GM21717 (cell line): ENCODE results near the gene ST6GALNAC4.
A peak's percentile ranks its signal among the peaks of the same experiment; 100 is the strongest.

Experiments
- ATAC-seq: cut with Tn5 transposase; IDR thresholded peaks from one replicate; pipeline ENCODE4 v1.9.1; 2021; ENCODE audit warnings: mild to moderate bottlenecking, moderate library complexity; ENCODE audit not compliant: unreplicated experiment

ST6GALNAC4 gene

DNA sequence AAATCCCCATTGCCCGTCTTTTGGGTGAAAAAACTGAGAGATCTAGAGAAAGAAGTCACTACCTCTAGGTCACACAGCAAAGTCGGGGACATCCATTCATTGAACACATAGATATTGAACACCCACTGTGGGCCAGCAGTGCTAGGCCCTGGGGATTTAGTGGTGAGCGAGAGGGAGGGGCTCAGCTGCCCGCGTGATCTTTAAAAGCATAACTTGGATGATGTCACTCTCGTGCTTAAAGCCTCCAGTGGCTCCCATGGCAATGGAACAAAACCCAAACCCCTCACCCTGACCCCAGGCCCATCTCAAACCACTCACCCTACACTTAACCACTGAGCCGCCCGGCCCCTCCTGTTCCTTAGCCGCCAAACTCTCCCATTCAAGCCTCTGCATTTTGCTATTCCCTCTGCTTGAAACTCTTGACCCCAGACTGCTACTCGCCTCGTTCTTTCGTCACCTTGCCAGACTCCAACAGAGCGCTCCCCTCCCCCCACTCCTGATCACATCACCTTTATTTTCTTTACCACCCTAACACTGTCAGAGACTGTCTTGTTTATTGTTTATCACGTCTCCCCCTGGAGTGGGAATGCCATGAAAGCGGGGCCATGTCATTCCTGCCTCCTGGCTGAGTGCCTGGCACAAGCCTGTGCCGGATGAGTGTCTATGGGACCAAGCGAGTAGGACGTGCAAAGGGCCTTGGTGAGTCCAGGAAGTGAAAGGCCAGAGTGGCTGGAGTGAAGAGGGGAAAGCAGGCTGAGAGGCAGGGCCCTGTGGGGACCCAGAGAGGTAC is 14.4 kb upstream of the ST6GALNAC4 start:
- ATAC-seq, result peak; percentile 32

DNA sequence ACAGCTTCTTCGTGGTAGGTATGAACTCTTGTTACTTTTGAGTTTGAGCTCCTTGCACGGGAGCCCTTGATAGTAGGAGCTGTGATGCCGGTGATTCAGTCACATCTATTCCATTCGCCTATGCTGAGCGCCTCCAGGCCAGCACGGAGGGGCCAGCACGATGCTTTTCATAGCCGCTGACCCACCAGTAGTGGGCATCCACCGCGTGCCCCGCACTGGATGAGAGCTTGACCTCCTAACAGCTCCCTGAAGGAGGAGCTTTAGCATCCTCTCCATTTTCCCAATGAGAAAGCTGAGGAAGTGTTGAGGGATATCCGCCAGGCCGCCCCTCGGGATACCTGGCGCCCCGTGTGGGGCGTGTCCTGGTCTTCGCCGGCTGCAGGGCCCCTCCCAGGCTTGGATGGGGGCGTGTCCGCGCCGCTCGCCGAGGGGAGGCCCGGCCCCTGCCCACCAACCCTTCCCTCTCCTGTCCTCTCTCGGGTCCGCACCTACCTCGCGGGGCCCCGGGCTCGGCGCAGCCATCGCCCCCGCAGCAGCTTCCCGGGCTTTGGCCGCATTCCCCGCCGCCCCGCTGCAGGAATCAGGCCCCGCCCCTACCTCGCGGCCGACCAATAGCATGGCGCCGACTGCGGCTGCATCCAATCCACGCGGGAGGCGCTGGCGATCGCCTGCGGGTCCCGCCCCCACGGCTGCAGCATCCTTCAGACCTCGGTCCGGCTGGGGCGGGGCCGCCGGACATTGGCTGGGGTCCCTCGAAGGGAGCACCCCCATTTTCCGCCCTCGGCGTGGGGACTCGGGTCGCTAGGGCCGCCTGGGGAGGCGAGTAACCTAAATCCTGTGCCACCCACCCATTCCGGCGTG is 13.6 kb upstream of the ST6GALNAC4 start, which contains the start of gene PIP5KL1:
Gene PIP5KL1 (minus strand): TSS at position 547 of the 861 bp plus-strand sequence. CDS start 25 bp downstream, at position 522.
- ATAC-seq, result peak; percentile 67

DNA sequence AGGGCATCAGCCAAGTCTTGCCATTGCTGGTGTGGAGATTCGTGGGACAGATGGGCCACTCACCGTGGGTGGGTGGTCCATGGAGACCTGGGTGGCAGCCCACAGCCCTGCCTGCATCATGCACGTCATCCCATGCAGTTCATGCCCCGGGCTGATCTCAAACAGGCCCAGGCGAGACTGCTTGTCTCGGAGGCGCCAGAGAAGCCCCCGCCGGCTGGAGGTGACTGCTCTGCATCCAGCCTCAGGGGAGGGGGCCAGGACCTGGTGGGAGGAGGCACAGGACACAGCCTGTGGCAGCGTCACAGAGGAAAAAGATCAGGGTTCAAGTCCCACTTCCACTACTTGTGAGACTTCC is 12.8 kb upstream of the ST6GALNAC4 start:
- no peak for ATAC-seq

DNA sequence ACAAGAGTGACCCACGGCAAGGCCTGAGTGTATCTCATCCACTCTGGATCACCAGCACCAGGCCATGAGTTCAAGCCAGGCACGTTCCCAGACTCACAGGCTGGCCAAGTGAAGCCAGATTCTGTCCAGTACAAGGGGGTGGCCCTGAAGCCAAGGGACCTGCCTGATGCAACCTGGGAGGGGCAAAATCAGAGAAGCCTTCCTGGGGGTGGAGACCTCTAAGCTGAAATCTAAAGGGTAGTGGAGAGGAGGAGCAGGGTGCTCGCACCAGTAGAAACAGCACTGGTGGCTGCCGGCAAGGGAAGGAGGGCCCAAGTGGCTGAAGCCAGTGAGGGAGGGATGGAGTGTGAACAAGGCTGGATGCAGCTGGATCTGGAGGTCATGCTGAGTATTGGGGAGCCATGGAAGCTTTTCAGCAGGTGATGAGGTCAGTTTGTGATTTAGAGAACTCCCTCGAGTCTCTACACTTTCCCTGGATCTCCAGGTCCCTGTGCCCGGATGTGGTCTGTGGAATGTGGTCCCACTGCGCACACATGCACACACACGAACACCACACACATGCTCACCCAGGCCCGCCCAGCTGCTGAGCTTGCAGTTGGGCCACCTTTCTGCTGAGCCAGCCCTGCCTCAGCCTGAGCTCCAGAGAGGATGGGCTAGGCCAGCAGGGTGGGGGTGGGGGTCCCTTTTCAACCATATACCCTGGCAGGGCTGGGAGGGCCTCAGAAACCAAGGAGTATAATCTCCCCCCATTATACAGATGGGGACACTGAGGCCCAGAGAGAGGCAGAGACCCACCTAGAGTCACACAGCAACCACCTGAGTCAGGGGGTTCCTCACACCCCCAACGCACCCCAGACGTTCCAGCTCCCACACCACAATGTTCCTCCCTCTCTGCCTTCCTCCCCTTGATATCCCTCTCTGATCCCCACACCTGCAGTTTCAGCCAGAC is 12.1 kb upstream of the ST6GALNAC4 start:
- ATAC-seq, result no peak

GRCh38 chr9:127927988-127928675 is 11.3 kb upstream of the ST6GALNAC4 start:
- ATAC-seq, result no peak

DNA sequence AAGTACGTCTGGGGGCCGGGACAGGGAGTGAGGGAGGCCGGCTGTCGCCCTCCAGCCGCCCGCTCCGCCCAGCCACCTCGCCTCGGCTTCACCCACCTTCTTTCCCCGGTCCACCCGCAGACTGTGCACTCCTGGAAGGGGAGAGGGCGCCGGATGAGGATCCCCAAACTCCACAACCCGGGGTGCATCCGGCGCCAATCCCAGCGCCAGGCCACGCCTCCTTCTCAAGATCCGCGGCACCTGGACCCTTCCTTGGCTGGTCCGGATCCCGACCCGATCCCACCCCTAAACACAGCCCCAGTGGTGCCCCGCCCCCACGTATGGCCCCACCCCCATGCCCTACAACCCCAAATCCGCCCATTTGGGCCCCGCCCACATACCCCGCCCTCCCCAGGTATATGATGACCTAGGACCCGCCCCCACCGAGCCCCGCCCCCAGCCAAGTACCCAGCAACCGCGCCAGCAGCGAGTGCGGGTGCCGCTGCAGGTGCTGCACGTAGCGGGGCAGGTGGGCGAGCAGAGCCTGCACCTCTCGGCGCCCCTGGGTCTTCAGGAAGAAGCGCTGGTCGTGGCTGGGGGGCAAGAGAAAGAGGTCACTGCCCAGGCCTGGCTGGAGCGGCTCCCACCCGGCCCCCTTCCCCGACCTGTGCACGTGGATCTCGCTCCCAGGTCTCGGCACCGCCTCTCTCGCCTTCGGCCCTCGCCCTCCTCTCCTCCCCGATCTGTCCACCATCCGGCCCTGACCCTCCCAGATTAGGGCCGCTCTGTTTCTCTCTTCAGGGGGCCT is 10.6 kb upstream of the ST6GALNAC4 start:
- ATAC-seq, result no peak

DNA sequence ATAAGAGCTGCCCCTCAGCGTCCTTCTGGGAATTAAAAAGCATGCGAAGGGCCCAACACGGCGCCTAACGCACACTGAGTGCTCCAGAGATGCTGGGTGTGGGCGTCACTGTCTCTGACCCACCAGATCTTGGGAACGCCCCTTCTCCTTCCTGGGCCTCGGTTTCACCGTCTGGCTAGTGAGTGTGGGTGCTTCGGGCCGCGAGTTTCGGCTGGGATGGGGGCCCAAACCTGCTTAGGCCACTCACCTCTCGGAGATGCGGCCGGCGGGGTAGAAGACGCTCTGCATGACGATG is 10.0 kb upstream of the ST6GALNAC4 start:
- no peak for ATAC-seq

DNA sequence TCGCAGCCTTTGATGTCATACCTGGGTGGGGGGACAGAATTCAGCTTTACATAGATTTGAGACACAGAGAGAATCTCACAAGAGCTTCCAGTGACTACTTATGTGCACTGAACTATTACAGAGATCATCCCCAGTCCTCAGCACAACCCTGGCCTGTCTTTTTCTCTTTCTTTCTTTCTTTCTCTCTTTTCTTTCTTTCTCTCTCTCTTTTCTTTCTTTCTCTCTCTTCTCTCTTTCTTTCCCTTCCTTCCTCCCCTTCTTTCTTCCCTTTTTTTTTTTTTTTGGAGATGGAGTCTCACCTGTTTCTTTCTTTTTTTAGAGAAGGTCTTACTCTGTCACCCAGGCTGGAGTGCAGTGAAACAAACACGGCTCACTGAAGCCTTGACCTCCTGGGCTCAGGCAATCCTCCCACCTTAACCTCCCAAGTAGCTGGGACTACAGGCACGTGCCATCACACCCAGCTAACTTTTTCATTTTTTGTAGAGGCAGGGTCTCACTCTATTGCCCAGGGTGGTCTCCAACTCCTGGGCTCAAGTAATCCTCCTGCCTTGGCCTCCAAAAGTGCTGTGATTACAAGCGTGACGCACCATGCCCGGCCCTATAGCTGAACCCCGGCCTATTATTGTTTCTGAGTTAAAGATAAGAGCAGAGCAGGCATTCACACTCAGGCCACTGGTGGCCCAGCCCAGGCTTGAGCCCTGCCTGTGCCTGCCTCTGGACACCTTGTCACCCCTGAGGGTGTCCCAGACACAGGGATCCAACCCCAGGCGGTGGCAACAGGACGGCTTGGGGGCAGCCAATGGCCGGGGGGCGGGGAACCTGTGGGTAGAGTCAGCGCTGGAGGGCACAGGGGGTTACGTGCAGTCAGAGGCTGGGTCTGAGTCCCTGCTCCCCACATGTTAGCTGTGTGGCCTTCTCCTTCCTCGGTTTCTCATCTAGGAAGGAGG is 9.4 kb upstream of the ST6GALNAC4 start:
- ATAC-seq, result no peak

GRCh38 chr9:127924736-127925444 is 8.0 kb upstream of the ST6GALNAC4 start:
- no peak for ATAC-seq

DNA sequence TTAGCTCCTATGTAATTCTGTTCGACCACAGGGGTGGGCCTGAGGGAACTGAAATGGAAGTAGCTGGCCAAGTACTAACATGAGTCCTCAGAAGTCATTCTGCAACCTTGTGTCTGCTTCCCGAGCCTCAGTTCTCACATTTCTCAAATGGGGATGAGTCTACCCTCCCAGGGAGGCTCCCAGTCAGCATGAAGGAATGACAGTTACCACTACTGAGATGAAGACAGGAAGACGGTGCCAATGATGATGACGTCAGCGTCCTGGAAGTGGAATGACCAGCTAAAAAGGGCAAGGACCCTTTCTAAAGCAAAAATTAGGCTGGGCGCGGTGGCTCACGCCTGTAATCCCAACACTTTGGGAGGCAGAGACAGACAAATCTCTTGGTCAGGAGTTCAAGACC is 6.9 kb upstream of the ST6GALNAC4 start:
- no peak for ATAC-seq

- ATAC-seq, result no peak
These were observed 6.2 kb upstream of the ST6GALNAC4 start for GRCh38 chr9:127923046-127923445.

DNA sequence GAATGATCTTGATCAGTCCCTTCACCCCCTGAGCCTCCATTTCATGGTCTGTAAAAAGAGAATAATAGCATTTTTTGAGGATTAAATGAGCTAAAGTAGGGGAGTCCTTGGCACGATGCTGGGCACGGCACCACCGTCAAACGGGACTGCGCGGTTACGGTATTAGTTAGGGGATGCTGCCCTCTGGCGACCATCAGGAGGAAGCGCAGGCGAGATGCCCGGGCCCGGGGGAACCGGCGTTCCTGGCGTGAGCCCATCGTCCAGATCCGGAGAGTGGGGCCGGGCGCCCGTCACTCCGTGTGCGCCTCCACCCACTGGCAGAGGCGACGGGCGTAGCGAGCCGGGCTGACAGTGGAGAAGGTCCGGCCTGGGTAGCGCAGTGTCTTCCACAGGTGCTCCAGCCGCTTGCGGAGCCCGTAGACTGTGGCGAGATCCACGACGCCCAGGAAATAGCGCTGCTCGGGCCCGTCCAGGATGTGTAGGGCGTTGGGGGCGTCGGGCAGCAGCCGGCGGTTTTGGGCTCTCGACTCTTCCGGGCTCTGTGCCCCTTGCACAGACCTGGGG is 4.8 kb upstream of the ST6GALNAC4 start:
- ATAC-seq, result no peak

DNA sequence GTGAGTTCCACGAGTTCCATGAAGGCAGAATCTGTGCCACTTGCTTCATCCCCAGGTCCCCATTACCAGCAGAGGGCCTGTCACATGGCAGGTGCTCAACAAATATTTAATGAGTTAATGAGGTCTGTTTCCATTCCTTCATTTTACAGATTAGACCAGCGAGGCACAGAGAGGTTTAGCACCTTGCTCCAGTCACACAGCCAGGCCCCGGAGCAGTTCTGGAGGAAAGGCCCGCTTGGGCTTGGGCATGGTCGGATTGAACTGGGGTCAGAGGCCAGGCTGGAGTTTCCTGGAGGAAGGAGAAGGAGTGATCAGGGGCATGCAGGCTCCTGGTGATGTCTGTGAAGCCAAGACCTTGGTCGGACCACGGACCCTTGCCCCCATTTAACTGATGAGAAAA is 4.0 kb upstream of the ST6GALNAC4 start:
- no peak for ATAC-seq

DNA sequence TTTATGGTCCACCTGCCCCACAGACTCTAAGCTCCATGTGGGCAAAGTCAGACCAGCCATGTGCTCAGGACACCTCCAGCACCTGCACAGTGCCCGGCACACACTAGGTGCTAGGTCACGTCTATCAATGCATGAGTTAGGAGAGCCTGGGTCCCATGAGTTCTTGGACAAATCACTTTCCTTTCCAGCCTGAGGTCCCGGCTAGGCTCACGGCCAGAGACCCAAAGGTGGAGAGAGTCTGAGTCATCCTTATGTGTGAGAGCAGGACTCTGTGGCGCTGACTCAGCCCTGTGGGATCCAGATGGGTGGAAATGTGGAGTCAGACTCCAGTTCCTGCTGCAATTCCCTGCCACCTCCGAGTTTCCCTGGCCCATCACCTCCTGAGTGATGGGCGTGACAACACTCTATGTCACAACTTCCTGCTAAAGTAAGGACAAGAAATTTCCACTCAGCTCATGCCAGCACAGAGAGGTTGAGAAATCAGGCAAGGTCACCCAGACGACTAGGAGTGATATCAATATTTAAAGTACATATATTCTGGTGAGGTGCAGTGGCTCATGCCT is 2.5 kb upstream of the ST6GALNAC4 start:
- ATAC-seq, result no peak

DNA sequence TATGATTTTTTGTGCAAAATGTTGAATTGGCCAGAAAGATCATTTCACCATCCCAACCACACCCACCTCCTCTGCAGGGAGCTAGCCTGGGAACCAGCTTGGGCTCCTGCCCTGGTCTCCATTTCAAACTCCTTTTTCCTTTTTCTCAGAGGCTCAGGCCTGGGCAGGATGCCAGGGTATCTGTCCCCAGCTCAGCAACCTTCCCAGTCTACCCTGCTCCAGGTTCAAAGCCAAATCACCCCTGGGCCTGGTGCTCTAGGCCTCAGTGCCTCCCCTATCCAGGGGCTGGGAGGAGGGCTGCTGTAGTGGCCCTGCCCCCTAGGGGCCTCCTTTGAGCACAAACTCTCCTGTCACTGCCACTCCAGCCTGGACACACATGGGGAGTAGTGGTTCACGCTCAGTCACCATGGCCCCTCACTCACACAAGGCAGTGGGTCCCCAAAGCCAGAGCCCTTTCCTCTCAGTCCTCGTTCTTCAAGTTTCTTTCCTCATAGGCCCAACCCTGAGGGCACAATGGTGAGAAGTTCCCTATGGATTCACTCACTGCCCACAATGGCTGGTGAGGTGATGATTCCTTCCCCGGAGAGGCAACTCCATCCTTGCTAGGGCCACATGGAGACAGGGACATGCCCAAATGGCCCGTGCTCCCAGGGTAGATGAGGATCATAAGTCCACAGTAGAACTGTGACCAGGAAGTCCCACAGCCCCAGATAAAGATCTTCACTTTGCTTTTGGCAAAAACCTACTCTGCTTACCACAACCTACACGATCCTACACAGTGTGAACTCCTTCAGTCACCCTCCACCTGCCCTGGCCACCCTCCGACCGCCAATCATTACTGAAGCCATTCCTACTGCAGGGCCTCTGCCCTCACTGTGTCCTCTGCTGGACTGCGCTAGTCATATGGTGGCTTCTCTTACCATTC is 1.6 kb upstream of the ST6GALNAC4 start:
- ATAC-seq, result no peak

DNA sequence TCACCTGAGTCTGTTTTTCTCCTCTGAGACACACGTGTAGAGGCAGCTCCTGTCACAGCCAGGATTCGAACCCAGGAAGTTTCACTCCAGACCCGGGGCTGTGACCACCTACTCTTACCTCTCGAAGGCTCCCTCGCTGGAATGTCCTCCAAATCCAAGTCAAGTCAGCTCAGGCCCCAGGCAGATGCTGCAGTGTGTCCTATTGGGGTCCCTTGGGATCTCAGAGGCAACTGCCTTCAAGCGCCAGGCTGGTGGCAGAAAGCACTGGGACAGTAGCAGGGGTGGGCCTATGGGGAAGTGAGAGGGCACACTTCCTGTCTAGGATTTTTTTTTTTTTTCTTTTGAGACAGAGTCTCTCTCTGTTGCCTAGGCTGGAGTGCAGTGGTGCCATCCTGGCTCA is 762 bp upstream of the ST6GALNAC4 start:
- no peak for ATAC-seq
